ENCODE results near the gene EFCC1.

EFCC1 gene

GRCh38 chr3:128999102-128999501, 2.0 kb upstream of the EFCC1 start:
- no peak for DNase-seq (ENCODE audit: low read depth)
- no peak for TF ChIP-seq CTCF (conservative IDR thresholded peaks at IDR 0.05; ENCODE audit: control insufficient read depth, insufficient read depth, low read depth, low read length)
- no peak overlapping the region for H3K4me3 ChIP-seq (ENCODE audit: control insufficient read depth, low read depth, low read length)

- no peak overlapping the region for H3K4me3 ChIP-seq (ENCODE audit: control insufficient read depth, low read depth, low read length)
These were observed 383 bp upstream of the EFCC1 start for GRCh38 chr3:129000742-129001100.

GRCh38 chr3:129001806-129002572, 885 bp downstream of the EFCC1 start:
- no peak overlapping the region for H3K4me3 ChIP-seq (ENCODE audit: control insufficient read depth, low read depth, low read length)
- no peak for TF ChIP-seq CTCF (conservative IDR thresholded peaks at IDR 0.05; ENCODE audit: control insufficient read depth, insufficient read depth, low read depth, low read length)
- no peak for DNase-seq (ENCODE audit: low read depth)

More at GRCh38 chr3:129000742-129001100, 383 bp upstream of the EFCC1 start:
- no peak for TF ChIP-seq CTCF (conservative IDR thresholded peaks at IDR 0.05; ENCODE audit: control insufficient read depth, insufficient read depth, low read depth, low read length)
- no peak for DNase-seq (ENCODE audit: low read depth)

- DNase-seq (ENCODE audit: low read depth), result no peak
- no peak overlapping the region for H3K4me3 ChIP-seq (ENCODE audit: control insufficient read depth, low read depth, low read length)
- no peak for TF ChIP-seq CTCF (conservative IDR thresholded peaks at IDR 0.05; ENCODE audit: control insufficient read depth, insufficient read depth, low read depth, low read length)
These were observed 1.8 kb downstream of the EFCC1 start for GRCh38 chr3:129002573-129003569.

- TF ChIP-seq CTCF (conservative IDR thresholded peaks at IDR 0.05; ENCODE audit: control insufficient read depth, insufficient read depth, low read depth, low read length), result no peak
- no peak overlapping the region for H3K4me3 ChIP-seq (ENCODE audit: control insufficient read depth, low read depth, low read length)
- DNase-seq (ENCODE audit: low read depth), result no peak
These were observed 2.5 kb downstream of the EFCC1 start for GRCh38 chr3:129003578-129004112.

- no peak for TF ChIP-seq CTCF (conservative IDR thresholded peaks at IDR 0.05; ENCODE audit: control insufficient read depth, insufficient read depth, low read depth, low read length)
- no peak for DNase-seq (ENCODE audit: low read depth)
These were observed 3.7 kb downstream of the EFCC1 start for GRCh38 chr3:129004639-129005295.

More at GRCh38 chr3:129004639-129005295, 3.7 kb downstream of the EFCC1 start:
- H3K4me3 ChIP-seq (ENCODE audit: control insufficient read depth, low read depth, low read length), result no peak overlapping the region
